SK-N-SH (cell line): ENCODE measurements around the gene SLC2A13. TPM values are rescaled to one million over a fixed set of nuclear protein-coding genes. Genes with fewer than 3 reads are reported as not detected.

Source experiments
- CTCF ChIA-PET: fragments of 300-600, 350-600 bp; formaldehyde crosslinking; extraction: SDS; loops from one replicate; lab custom pipeline; 2021; lab: Yijun Ruan, JAX
- POLR2A ChIA-PET: fragments of 350-600 bp; sonication (Branson Sonifier 250); formaldehyde crosslinking; extraction: SDS; loops from one replicate; lab custom pipeline; 2020; ENCODE audit warnings: antibody characterized with exemption, inconsistent platforms; lab: Yijun Ruan, JAX
- DNase-seq: peaks from one replicate; pipeline ENCODE4 v3.0.0; 2012
- H2AFZ ChIP-seq: fragments of 200-600 bp; sonication (generic); 2 replicates; pipeline ENCODE4 v1.8.1; 2016; ENCODE audit warnings: antibody characterized with exemption, mild to moderate bottlenecking, low read depth
- H3F3A ChIP-seq: fragments of 200-600 bp; sonication (generic); replicated peaks from 2 replicates; pipeline ENCODE3; 2016; ENCODE audit warnings: antibody characterized with exemption, mild to moderate bottlenecking; ENCODE audit not compliant: insufficient read depth
- H3K27ac ChIP-seq, 2 experiments: fragments of 200-500 bp in 1 of 2; fragments of 200-600 bp in 1 of 2; sonication (Bioruptor generic) in 1 of 2; sonication (generic), shearing (Covaris generic) in 1 of 2; 2 replicates each; pipeline versions ENCODE4 v1.5.1 to v1.6.1; 2014 to 2016; ENCODE audit warnings: low read depth in 2 of 2, inconsistent platforms in 1 of 2, low read length in 1 of 2, mild to moderate bottlenecking in 1 of 2, mixed read lengths in 1 of 2
- H3K27me3 ChIP-seq: fragments of 200-600 bp; sonication (generic), shearing (Covaris generic); 2 replicates; pipeline ENCODE4 v1.6.1; 2016; ENCODE audit warnings: mixed run types; ENCODE audit not compliant: insufficient read depth
- H3K36me3 ChIP-seq, 2 experiments: fragments of 200-500 bp in 1 of 2; fragments of 200-600 bp in 1 of 2; sonication (Bioruptor generic) in 1 of 2; sonication (generic) in 1 of 2; replicated peaks in 1 of 2; 2 replicates each; pipeline versions ENCODE3 to v1.5.1; 2014 to 2016; ENCODE audit warnings: low read length in 1 of 2, mild to moderate bottlenecking in 1 of 2; ENCODE audit not compliant: insufficient read depth in 2 of 2, control insufficient read depth in 1 of 2
- H3K4me1 ChIP-seq, 2 experiments: fragments of 200-500 bp in 1 of 2; fragments of 200-600 bp in 1 of 2; sonication (Bioruptor generic) in 1 of 2; sonication (generic), shearing (Covaris generic) in 1 of 2; 2 replicates each; pipeline versions ENCODE4 v1.5.1 to v1.6.1; 2014 to 2016; ENCODE audit warnings: low read depth in 1 of 2, low read length in 1 of 2, mixed run types in 1 of 2; ENCODE audit not compliant: insufficient read depth in 2 of 2, control insufficient read depth in 1 of 2
- H3K4me2 ChIP-seq: fragments of 200-600 bp; sonication (generic), shearing (Covaris generic); 2 replicates; pipeline ENCODE4 v1.6.1; 2017; ENCODE audit warnings: mixed run types
- H3K4me3 ChIP-seq, 2 experiments: fragments of 200-500 bp in 1 of 2; fragments of 200-600 bp in 1 of 2; sonication (Bioruptor generic) in 1 of 2; sonication (generic), shearing (Covaris generic) in 1 of 2; 2 replicates each; pipeline versions ENCODE4 v1.5.1 to v1.8.1; 2014 to 2016; ENCODE audit warnings: low read depth in 2 of 2, inconsistent platforms in 1 of 2, low read length in 1 of 2, mild to moderate bottlenecking in 1 of 2, mixed read lengths in 1 of 2, moderate library complexity in 1 of 2
- H3K79me2 ChIP-seq: fragments of 200-600 bp; sonication (generic); 2 replicates; pipeline ENCODE4 v1.8.1; 2017; ENCODE audit warnings: mild to moderate bottlenecking; ENCODE audit not compliant: insufficient read depth
- H3K9ac ChIP-seq: fragments of 200-600 bp; sonication (generic); 2 replicates; pipeline ENCODE4 v1.6.1; 2017; ENCODE audit warnings: mixed run types
- H3K9me2 ChIP-seq: fragments of 200-600 bp; sonication (generic); 2 replicates; pipeline ENCODE4 v1.6.1; 2017; ENCODE audit warnings: mixed run types
- H3K9me3 ChIP-seq: fragments of 200-600 bp; sonication (generic); 2 replicates; pipeline ENCODE4 v1.6.1; 2017; ENCODE audit warnings: mixed run types, mild to moderate bottlenecking, moderate library complexity
- H4K20me1 ChIP-seq: fragments of 200-600 bp; sonication (generic); 2 replicates; pipeline ENCODE4 v1.6.1; 2017; ENCODE audit warnings: mild to moderate bottlenecking, mixed run types; ENCODE audit not compliant: insufficient read depth
- CHD2 ChIP-seq: fragments of 150-350 bp; IDR thresholded peaks from 2 replicates; pipeline ENCODE4 v1.6.1; 2018; ENCODE audit warnings: low read length; ENCODE audit not compliant: partially characterized antibody
- ELF1 ChIP-seq: IDR thresholded peaks from 2 replicates; pipeline ENCODE4 v1.4.0; 2012
- EP300 ChIP-seq, 2 experiments: IDR thresholded peaks; 2 replicates each; pipeline versions ENCODE4 v1.4.0 to v1.6.1; 2012; ENCODE audit warnings: borderline replicate concordance in 1 of 2, low read depth in 1 of 2, low read length in 1 of 2
- FOXJ3 ChIP-seq: sonication (generic); formaldehyde crosslinking; IDR thresholded peaks from 2 replicates; pipeline ENCODE4 v1.5.1; 2020; ENCODE audit warnings: mild to moderate bottlenecking, missing genetic modification reagents
- GABPA ChIP-seq: IDR thresholded peaks from 2 replicates; pipeline ENCODE4 v1.4.0; 2012; ENCODE audit warnings: low read depth, mild to moderate bottlenecking
- JUND ChIP-seq: IDR thresholded peaks from 2 replicates; pipeline ENCODE4 v1.4.0; 2012
- MEF2A ChIP-seq: IDR thresholded peaks from 2 replicates; pipeline ENCODE4 v1.4.0; 2012; ENCODE audit warnings: low read depth, borderline replicate concordance
- MXI1 ChIP-seq: IDR thresholded peaks from 2 replicates; pipeline ENCODE4 v1.6.1; 2012; ENCODE audit warnings: mild to moderate bottlenecking, low read depth, low read length, improper control_type of control experiment
- POLR2AphosphoS5 ChIP-seq: IDR thresholded peaks from 2 replicates; pipeline ENCODE4 v1.6.1; 2012; ENCODE audit warnings: low read depth, low read length
- RXRA ChIP-seq: IDR thresholded peaks from 2 replicates; pipeline ENCODE4 v1.4.0; 2012; ENCODE audit warnings: low read depth, mild to moderate bottlenecking, borderline replicate concordance
- SMC3 ChIP-seq: IDR thresholded peaks from 2 replicates; pipeline ENCODE4 v1.6.1; 2012; ENCODE audit warnings: low read depth, low read length, improper control_type of control experiment
- TAF1 ChIP-seq: IDR thresholded peaks from 2 replicates; pipeline ENCODE4 v1.6.1; 2012; ENCODE audit warnings: low read depth, mild to moderate bottlenecking, low read length, moderate library complexity, borderline replicate concordance
- TCF12 ChIP-seq: IDR thresholded peaks from 2 replicates; pipeline ENCODE4 v1.4.0; 2012
- TEAD4 ChIP-seq: IDR thresholded peaks from 2 replicates; pipeline ENCODE4 v1.4.0; 2012; ENCODE audit warnings: mild to moderate bottlenecking, borderline replicate concordance; ENCODE audit not compliant: insufficient read depth
- YY1 ChIP-seq: IDR thresholded peaks from 2 replicates; pipeline ENCODE4 v1.4.0; 2012; ENCODE audit warnings: low read depth, mild to moderate bottlenecking
- WGBS: methylation state at CpG from one replicate; pipeline ENCODE4 v1.1.6; 2017; ENCODE audit warnings: low lambda C conversion rate; 5-methylcytosine and 5-hydroxymethylcytosine counted together
- polyA plus RNA-seq, 3 experiments: library from polyadenylated mRNA; depleted of rRNA; stranded (reverse); fragments of >200 nt; gene quantifications; 2 replicates each; pipeline ENCODE4 v1.2.3, GENCODE V29; 2012
- TF ChIP-seq, protein P1 (sequence below): fragments of 150-350 bp; IDR thresholded peaks from 2 replicates; pipeline ENCODE4 v1.6.1; 2017; ENCODE audit warnings: antibody characterized with exemption, low read length, low read depth, borderline replicate concordance
- TF ChIP-seq, protein P2 (sequence below): fragments of 150-350 bp; IDR thresholded peaks from 2 replicates; pipeline ENCODE4 v1.6.1; 2016; ENCODE audit warnings: mild to moderate bottlenecking, low read depth, low read length
- TF ChIP-seq, protein P3 (sequence below): IDR thresholded peaks from 2 replicates; pipeline ENCODE4 v1.4.0; 2012; ENCODE audit warnings: low read depth
- TF ChIP-seq, protein P4 (sequence below): IDR thresholded peaks from 2 replicates; pipeline ENCODE4 v1.4.0; 2012; ENCODE audit warnings: low read depth, borderline replicate concordance

SLC2A13 gene
- polyA plus RNA-seq, 1 of the 3 experiments (the other 2 are of a cell fraction): 0.21 TPM

DNA sequence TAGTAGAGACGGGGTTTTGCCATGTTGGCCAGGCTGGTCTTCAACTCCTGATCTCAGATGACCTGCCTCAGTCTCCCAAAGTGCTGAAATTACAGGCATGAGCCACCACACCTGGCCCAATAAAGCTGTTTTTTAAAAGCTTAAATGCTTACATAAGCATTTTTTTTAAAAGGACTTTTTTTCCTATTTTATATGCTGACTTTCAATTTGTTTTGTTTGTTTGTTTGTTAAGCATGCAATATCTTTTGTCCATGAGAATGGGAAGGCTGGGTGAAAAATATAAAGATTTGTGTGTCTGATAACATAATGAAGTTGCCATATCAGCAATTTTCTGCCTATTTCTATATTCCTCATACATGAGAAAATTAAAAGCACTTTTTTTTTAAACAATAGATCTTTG lies 17.0 kb upstream of the SLC2A13 start:
- Histone ChIP-seq H3K36me3 (no peaks in the 10 kb centered on the region), H3F3A (no peaks in the 10 kb centered on the region), H3K4me1 (no peaks in the 10 kb centered on the region), H3K4me3 (no peak overlapping the region), H3K79me2 (no peaks in the 10 kb centered on the region), H3K9ac (no peak overlapping the region), H3K27me3 (no peaks in the 10 kb centered on the region), H3K9me2 (no peaks in the 10 kb centered on the region), H3K9me3 (no peaks in the 10 kb centered on the region), H3K4me2 (no peak overlapping the region), H3K27ac (no peak overlapping the region), H4K20me1 (no peaks in the 10 kb centered on the region), H2AFZ (no peak overlapping the region)
- CTCF ChIA-PET: interaction anchor here (1.2 kb wide), 1 partner anchor 18 kb away, joined by 3 read pairs; no protein-coding TSS in a partner anchor
- POLR2A ChIA-PET: no interaction called here
- no peak for DNase-seq
- no peak for TF ChIP-seq RXRA
- no peak for TF ChIP-seq ELF1
- TF ChIP-seq CHD2: no peak
- no peak for TF ChIP-seq MEF2A
- TF ChIP-seq GABPA: no peak
- TF ChIP-seq YY1: no peak
- TF ChIP-seq JUND: no peak
- no peak for TF ChIP-seq TCF12
- TF ChIP-seq, protein P1, sequence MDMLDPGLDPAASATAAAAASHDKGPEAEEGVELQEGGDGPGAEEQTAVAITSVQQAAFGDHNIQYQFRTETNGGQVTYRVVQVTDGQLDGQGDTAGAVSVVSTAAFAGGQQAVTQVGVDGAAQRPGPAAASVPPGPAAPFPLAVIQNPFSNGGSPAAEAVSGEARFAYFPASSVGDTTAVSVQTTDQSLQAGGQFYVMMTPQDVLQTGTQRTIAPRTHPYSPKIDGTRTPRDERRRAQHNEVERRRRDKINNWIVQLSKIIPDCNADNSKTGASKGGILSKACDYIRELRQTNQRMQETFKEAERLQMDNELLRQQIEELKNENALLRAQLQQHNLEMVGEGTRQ: no peak
- TF ChIP-seq TAF1: no peak
- no peak for TF ChIP-seq EP300 (IDR thresholded peaks at IDR 0.05; ENCODE audit: borderline replicate concordance in 1 of 2, low read depth in 1 of 2, low read length in 1 of 2)
- TF ChIP-seq FOXJ3 (CRISPR knock-in tag): no peak
- TF ChIP-seq, protein P2, sequence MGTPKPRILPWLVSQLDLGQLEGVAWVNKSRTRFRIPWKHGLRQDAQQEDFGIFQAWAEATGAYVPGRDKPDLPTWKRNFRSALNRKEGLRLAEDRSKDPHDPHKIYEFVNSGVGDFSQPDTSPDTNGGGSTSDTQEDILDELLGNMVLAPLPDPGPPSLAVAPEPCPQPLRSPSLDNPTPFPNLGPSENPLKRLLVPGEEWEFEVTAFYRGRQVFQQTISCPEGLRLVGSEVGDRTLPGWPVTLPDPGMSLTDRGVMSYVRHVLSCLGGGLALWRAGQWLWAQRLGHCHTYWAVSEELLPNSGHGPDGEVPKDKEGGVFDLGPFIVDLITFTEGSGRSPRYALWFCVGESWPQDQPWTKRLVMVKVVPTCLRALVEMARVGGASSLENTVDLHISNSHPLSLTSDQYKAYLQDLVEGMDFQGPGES: no peak
- TF ChIP-seq MXI1: no peak
- no peak for TF ChIP-seq POLR2AphosphoS5
- TF ChIP-seq, protein P3, sequence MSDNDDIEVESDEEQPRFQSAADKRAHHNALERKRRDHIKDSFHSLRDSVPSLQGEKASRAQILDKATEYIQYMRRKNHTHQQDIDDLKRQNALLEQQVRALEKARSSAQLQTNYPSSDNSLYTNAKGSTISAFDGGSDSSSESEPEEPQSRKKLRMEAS: no peak
- TF ChIP-seq, protein P4, sequence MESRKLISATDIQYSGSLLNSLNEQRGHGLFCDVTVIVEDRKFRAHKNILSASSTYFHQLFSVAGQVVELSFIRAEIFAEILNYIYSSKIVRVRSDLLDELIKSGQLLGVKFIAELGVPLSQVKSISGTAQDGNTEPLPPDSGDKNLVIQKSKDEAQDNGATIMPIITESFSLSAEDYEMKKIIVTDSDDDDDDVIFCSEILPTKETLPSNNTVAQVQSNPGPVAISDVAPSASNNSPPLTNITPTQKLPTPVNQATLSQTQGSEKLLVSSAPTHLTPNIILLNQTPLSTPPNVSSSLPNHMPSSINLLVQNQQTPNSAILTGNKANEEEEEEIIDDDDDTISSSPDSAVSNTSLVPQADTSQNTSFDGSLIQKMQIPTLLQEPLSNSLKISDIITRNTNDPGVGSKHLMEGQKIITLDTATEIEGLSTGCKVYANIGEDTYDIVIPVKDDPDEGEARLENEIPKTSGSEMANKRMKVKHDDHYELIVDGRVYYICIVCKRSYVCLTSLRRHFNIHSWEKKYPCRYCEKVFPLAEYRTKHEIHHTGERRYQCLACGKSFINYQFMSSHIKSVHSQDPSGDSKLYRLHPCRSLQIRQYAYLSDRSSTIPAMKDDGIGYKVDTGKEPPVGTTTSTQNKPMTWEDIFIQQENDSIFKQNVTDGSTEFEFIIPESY: no peak
- no peak for TF ChIP-seq SMC3
- TF ChIP-seq TEAD4: no peak
- WGBS: 6% methylated on average over 1 of the region's 1 CpG
